GM10847 (cell line): ENCODE measurements around the gene POLR2B.

Experiments used
- POLR2A ChIP-seq: IDR thresholded peaks from 2 replicates; pipeline ENCODE4 v1.6.1; 2011; ENCODE audit not compliant: insufficient read length; ENCODE audit errors: extremely low read depth

POLR2B gene

DNA sequence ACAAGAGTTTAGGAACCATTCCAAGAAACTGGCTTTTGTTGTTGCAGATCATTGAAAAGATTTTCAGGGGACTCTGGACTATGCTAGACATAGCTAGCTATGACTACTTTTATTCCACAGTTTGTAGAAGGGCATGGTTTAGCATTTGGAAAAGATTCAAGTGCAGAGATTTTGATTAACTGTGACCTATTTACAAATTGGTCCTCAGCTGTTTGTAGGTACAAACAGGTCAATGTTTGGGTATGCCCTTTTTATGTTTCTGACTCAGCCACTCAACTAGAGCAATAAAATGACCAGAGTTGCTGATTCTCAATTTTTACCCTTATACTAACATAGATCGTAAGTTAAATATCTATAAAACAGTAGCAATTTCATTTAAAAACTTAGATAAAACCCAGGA, 84.8 kb downstream of the POLR2B start:
- no peak for TF ChIP-seq POLR2A

DNA sequence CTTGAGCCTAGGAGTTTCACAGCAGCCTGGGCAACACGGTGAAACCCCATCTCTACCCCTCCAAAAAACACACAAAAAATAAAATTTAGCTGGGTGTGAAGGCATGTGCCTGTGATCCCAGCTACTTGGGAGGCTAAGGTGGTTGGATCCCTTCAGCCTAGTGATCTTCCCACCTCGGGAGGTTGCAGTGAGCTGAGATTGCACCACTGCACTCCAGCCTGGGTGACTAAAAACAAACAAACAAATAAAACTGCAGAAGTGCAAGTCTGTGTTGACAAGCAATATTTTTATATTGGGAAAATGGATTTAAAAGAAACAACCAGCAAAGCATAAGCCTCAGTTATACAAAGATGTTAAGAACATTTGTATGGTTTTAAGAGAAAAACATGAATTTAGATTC, 85.4 kb downstream of the POLR2B start:
- TF ChIP-seq POLR2A = no peak

DNA sequence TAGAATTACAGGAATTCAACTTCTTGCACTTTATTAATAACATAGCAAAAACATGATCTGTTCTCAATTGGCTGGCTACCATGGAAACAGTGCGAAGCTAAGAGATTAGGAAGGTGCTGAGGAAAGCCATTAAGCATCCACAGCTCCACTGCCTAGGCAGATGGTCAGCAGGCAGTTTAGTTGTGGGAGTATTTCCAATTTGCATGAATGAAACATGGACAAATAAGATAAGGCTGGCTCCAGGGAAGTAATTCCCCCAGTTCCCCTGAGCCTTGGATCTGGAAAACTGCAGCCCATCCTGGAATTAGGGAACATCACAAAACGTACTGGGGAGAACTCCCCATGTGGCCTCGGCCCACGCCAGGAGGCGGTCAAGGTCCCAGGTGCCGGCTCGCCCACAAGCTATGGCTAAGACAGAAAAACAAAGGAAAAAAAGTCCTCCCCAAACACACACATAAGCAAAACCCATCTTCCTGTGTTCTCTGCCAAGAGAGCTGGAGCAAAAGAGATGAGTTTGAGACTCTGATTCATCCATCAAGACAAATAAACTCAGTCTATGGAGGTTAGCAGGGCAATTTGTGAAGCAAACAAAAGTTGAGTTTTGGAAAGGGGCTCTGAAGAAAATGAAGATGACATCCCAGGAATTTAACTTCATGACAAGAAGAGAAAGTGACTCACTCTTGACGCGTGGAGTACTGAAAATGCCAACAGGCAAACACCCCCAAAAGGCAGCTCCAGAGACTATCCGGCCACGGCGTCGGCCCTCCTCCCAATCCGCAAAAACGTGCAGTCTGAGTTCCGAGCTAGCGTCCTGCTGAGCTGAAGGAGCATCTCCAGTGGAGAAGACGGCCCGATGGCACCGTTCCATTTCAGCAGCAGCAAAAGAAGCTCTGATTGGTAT, 86.4 kb downstream of the POLR2B start:
- no peak for TF ChIP-seq POLR2A

DNA sequence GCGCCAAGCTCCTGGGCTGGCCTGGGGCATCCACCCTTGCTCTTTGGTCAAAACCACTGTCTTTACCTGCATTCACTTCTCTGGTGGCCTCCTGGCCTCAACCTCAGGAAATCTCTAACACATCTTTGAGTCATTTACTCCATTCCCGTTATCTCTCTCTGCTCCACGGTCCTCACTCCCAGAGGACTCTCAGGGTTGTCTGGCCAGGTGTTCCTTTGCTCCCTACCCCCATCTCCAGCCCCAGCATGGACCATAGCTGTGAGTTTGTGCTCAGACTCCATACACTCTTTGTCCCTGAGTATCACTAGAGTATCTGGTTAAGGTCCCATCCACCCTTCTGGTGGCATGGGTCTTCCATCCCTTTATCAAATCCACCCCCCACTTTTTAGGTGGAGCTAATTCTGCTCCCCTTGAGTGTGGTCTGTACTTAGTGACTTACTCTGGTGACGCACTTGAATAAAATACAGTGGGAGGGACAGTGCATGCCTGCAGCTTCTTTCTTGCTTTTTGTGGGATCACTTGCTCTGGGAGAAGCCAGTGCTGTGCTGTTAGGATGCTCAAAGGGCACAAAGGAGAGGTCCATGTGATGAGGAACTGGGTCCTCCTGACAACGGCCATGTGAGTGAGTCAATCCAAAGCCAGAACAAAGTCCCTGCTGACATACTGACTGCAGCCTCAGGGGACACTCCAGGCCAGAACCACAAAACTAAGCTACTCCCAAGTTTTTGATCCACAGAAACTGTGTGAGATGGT, 87.2 kb downstream of the POLR2B start:
- no peak for TF ChIP-seq POLR2A

DNA sequence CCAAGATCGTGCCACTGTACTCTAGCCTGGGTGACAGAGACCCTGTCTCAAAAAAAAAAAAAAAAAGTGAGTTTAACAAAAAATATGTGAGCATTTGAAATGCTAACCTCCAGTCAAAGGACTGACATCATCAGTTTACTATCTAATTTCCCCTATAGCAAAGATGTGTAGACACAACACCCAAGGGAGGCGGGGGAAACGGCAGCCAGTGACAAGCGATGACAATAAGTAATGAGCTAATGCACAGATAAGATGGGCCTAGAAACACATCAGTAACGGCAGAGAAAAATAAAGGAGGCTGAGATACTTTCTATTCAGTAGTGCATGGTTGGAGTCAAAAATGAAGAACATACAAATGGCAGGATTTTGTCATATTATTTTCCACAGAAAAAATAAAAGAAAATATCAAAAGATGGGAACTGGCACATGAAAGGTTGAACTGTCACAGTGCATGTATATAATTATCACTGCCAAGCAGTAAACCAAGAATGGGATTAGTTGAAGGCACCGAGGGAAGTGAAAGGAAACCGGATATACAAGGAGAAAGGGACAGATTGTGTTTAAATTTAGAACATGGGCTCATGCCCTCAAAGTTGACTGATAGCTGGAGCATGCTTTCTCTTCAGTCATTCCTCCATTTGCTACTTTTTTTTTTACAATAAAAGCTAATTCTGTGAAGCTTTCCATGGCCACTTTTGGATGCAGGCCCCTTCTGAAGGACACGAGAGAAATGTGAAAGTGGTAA, 89.7 kb downstream of the POLR2B start:
- no peak for TF ChIP-seq POLR2A

DNA sequence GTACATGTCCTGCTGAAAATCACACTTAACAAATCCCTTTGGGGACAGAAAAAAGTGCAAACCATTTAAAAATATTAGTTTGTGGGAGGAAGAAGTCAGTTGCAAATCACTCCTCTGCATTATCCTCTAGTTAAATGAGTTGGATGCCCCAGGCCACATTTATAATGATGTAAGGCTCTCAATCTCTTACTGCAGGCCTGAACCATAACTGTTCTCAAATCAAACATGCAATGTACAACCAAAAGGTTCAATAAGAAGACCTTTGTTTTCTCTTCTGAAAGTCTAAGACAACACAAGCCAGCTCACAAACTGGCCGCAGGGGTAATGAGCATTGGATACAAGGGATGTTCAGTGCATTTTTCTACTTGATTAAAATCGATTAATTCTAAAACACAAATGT, 91.8 kb downstream of the POLR2B start:
- TF ChIP-seq POLR2A = no peak

DNA sequence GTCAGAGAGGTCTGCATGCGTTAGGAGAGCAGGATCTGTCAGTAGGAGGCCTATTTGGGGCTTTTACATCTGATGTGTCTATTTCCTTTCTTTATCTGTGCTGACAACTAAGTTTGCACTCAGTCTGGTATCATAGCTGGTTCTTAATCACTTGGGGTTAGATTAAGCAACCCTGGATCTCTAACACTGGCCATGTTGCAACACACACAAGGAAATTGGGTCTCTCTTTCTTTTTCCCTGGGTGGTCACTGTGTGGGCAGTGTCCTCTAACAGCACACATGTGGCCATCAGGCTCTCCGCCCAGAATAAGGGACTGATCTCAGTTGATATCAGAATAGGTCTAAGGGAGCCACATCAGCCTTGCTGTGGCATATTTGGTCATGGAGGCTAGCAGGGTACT, 92.6 kb downstream of the POLR2B start:
- TF ChIP-seq POLR2A = no peak

DNA sequence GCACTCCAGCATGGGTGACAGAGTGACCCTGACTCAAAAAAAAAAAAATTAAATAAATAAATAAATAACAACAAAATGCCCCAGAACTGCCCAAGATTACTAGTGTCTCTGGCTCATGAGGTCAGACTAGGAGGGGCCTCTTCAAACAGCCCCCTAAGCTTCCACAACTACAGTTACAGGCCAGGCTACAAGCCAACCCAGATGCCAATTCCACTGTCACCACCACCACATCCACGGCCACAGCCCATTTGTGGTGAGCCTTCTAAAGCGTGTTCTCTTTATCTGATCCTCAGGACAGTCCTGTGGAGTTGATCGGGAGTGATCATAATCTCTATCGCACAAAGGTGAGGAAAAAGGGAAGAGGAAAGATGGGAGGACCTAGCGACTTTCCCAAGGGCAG, 94.9 kb downstream of the POLR2B start:
- no peak for TF ChIP-seq POLR2A

DNA sequence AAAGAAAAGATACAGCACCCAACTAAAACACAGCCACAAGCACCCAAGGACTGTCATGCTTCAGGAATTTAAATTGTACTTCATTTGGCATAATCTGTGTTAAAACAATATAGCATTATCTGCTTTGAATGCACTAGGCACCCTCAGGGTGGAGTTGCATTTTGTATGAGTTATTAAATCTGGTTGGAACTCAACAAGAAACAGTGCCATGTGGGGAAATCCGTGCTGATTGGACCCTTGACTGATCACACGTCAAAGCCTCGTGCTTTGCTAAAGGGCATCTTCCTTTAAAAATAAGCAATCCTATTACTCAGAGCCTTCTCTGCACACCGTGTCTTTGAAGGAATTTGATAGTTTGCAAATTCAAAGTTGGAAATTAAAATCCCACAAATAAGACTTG, 96.0 kb downstream of the POLR2B start:
- no peak for TF ChIP-seq POLR2A

DNA sequence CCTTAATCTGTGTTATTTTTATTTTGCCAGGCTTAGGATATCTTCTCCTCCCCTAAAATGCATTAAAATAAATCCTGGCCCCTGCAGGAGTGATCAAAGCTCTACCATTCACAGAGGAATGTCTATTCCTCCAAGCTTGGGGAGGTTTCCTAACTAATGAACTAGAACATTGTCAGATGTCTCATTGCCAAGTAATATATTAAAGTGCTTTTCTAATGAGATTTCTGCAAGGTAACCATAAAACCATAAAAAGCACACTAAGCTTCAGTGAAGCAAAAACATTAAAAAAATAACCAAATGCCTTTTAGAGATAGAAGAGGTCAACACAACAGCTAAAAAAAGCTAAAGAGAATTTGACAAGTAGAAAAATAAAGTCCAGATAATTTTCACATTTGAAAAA, 96.7 kb downstream of the POLR2B start:
- TF ChIP-seq POLR2A = no peak

DNA sequence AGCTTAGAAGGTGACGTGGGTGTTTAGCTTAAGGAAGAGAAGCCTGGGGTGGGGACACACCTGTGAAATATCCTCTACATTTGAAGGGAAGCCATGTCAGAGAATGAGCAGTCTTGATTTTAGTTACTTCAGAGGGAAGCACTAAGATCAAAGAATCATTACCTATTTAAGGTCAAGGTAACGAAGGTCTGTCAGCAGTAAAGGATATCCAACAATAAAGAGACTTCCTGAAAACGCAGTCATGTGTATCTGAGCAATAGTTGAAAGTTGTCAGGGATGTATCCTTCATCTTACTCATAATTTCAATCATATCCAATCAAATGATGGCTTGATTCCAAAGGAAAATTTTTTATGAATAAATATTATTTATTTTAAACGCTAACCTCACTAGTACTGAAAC, 98.0 kb downstream of the POLR2B start:
- no peak for TF ChIP-seq POLR2A

DNA sequence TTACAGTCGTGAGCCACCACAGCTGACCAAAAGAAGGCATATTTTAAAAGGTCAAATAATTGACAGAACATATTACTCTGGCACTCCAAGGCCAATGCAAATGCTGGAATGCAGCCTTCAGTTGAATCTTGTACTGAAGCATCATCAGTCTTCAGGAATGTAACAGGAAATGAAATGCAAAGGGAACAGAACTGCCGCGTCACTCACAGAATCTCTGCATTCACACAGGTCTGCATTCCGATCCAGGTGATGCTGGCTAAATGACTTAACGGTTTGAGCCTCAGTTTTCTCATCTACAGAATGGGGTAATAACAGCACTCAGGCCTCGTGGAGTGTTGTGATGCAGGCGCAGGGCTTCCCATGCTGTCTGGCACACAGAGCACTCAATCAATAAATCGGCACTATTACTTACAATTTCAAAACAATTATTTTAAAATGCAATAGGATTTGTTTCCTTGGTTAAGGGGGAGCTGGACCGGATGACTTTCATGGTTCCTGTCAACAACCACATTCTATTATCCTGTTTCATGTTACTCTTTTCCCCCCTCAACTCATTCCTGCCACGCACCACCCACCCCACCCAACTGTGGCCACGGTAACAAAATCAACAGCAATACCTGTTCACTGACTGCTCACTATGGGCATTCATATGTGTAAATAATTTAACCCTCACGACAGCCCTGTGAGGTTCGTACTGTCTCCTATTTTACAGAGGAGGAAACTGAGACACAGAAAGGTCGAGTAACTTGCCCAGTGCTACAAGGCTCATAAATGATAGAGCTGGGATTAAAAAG, 99.1 kb downstream of the POLR2B start:
- TF ChIP-seq POLR2A = no peak

DNA sequence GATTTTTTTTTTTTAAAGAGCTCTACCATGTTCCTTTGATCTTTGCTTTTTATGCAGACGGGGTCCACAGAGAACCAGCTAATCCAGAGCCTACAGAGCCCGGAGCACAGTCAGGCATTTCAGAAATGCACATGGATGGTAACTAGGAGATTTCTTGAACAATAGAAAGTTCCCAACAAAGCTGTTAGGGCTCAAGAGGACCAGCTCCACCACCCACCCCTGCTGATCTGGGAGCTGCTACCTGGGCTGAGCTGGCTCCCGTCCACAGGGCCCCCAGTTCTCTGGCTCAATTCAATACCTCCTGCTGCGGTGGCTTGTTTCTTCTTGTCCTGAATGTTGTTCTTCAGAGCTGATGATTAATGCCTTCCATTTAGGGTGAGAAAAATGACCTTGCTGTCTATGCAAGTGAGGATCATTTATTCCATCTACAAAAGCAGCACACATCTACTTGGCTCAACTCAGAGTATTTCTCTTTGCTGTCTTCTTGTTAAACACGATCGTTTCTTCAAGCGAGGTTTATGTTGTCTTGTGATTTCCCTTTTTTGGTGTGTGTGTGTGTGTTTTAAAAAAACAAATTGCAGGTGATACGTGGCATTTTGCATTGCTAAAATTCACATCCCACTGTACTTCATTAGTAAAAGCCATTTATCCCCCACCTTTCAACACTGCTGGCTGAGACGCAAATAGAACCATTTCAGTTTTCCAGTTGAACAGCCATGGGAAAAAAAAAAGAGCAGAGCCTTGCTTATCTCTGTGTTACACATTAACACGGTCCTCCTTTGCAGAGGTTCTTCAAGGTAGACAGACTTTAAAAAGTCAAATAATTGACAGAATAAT, 100.2 kb downstream of the POLR2B start:
- TF ChIP-seq POLR2A = no peak
